HG03064 (cell line): Measurements from ENCODE around the gene MRPL21.

Source experiments
- ATAC-seq: cut with Tn5 transposase; IDR thresholded peaks from one replicate; pipeline ENCODE4 v1.9.1; 2021; ENCODE audit warnings: low read depth; ENCODE audit not compliant: unreplicated experiment

MRPL21 gene

DNA sequence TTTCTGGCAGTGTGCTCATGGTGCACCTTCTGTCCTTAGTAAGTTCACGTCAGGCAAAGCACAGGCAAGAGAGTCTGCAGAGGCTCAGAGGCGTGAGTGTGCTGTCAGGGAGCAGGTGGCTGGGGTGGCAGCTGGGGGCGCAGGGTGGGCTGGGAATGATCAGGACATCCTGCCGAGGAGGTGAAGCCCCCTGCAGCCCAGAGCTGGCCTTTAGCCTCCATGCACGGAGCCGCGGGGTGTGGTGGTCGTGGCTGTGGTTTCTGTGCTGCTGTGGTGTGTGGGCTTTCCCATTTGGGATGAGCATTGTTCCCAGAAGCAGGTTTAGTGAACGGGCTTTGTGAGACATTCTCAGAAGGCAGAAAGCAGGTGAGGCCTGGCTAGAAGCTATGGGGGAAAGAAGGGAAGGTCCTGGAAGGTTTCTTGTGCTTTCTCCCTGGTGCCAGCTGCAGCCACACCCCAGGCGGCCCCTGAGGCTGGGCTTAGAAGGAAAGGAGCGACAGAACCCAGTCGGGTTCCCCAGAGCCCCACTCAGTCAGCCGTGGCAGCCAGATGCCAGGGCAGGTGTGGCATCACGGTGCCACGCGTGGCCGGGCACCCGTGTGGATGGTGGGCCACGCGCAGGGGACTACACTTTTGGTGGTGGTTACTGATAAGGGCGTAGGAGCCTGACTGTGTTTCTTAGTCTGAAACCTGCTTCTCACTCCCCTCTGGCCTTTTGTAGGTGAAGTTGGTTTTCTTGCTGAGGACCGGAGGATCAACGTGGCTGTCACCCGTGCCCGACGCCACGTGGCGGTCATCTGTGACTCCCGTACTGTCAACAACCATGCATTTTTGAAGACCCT, 32.1 kb upstream of the MRPL21 start:
- no peak for ATAC-seq

GRCh38 chr11:68935066-68935465, 31.4 kb upstream of the MRPL21 start:
- ATAC-seq = no peak

DNA sequence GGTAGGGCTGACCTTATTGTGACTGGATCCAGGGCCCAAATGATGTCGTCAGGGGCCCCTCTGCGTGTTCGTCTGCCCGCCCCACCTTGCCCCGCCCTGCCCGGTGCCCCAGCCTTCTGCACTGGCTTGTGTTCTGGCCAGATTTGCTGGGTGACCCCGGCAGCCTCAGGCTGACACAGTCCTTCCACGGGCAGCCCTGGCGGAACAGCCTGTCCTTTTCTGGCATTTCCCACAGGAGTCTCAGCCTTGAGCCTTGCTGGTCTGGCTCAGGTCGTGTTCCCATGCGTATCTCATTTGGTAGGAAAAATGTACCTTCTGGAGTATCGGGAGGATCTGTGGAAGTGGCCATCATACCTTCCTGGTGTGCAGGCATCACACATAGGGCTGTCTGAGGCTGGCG, 31.0 kb upstream of the MRPL21 start:
- no peak for ATAC-seq

DNA sequence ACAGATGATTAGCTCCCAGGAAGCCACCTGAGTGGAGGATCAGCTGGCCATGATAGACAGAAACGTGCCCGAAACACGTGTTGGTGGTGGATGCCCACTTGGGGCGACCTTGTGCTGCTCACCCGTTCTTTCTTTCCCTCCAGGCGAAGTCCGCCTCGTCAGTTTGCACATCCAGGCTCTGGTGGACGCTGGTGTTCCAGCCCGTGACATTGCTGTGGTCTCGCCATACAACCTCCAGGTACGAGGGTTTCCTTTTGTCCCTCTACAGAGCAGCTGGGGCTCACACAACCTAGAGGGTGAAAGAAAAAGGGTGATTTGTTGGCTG, 30.7 kb upstream of the MRPL21 start:
- ATAC-seq = no peak

DNA sequence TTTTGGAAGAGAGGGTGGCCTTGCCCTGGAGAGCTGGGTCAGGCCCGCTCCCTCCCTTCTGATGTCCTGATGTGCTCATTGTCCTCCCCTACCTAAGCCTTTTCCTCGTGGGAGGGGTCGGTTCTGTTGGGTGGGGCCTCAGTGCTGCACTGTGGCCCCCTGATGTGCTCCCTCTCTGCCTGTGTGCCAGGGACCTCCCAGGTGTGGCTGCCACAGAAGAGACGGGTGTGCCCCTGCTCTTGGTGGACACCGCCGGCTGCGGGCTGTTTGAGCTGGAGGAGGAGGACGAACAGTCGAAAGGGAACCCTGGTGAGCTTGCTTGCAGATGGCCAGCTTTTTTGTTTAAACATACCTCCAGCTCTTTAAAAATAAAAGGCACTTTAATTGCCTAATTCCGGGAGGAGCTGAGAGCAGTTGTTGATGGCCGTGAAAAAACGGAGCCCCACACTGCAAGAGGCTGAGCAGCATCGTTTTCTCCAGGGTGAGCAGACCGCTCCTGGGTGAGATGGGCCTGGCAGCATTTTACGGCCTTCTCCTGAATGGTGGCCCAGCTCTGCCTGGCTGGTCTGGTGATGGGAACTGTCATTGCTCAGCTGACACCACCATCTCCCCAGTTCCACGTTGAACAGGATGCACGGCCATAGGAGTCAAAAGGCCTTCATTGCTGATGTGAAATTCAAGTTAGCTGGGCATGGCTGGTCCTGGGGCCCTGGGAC, 30.1 kb upstream of the MRPL21 start:
- ATAC-seq = no peak

- no peak for ATAC-seq
Observed at GRCh38 chr11:68932933-68933577, 29.4 kb upstream of the MRPL21 start.

GRCh38 chr11:68932358-68932757, 28.7 kb upstream of the MRPL21 start:
- no peak for ATAC-seq

DNA sequence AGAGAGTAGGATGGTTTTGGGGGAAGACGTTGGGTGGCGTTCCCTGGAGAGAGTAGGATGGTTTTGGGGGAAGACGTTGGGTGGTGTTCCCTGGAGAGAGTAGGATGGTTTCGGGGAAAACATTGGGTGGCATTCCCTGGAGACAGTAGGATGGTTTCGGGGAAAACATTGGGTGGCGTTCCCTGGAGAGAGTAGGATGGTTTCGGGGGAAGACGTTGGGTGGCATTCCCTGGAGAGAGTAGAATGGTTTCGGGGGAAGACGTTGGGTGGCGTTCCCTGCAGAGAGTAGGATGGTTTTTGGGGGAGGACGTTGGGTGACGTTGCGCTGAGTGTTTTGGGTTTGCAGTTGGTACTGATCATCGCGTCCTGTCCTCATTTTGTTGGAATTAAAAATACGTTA, 28.3 kb upstream of the MRPL21 start:
- no peak for ATAC-seq

- ATAC-seq = no peak
Observed at GRCh38 chr11:68930991-68931855, 27.6 kb upstream of the MRPL21 start.

- no peak for ATAC-seq
Observed at GRCh38 chr11:68929706-68930570, 26.3 kb upstream of the MRPL21 start.

- no peak for ATAC-seq
Observed at GRCh38 chr11:68929135-68929534, 25.5 kb upstream of the MRPL21 start.

- ATAC-seq = no peak
Observed at GRCh38 chr11:68928136-68928880, 24.7 kb upstream of the MRPL21 start.

- no peak for ATAC-seq
Observed at GRCh38 chr11:68927280-68928135, 23.9 kb upstream of the MRPL21 start.

- ATAC-seq = no peak
Observed at GRCh38 chr11:68925611-68926010, 22.0 kb upstream of the MRPL21 start.

DNA sequence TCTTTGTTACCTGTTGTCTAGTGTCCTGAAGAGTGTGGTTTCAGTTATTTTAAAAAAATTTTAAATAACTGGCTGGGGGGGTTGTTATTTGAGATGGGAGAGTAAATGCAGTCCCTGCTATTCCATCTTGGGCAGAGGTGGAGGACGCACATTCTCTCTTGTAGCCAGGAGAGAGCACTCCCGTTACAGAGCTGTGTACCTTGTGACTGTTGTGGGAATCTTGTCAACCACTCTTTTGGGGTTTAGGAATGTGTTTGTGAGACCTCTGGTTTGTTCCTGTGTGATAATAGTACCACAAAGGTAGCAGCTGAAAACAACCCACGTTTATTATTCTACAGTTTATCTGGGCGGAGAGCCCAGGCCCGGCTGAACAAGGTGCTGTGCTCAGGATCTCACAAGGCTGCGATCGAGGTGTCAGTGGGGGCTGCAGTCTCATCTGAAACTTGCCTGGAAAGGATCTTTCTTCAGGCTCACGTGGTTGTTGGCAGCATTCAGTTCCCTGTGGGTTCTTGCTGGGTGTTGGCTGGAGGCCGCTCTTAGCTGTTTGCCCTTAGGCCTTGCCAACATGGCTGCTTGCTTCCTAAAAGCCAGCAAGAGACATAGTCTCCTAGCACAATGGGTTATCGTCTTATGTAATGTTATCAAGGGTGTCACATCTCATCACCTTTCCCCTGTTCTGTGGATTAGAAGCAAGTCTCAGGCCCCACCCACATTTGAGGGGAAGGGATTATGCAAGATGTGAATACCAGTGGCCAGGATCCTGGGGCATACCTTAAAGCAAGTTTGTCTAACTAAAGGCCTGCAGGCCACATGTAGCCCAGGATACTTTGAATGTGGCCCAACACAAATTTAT, 20.7 kb upstream of the MRPL21 start:
- ATAC-seq = no peak

DNA sequence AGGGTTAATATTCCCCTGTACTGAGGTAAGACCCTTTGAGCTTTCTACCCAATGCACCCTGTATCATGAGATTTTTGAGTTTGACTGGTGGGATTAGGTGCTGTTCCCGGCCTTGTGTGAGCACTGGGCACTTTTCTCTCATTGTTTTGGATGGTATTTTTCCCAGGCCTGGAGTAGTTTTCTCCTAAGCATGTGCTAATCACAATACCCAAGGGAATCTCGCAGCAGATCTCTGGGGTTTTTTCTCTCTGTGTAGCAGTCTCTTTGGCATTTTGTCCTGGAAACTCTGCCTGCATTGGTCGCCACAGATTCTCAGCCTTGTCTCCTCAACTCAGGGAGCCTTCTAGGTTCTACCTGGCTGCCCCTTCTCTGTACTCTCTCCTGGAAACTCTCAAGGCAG, 20.0 kb upstream of the MRPL21 start:
- ATAC-seq = no peak

DNA sequence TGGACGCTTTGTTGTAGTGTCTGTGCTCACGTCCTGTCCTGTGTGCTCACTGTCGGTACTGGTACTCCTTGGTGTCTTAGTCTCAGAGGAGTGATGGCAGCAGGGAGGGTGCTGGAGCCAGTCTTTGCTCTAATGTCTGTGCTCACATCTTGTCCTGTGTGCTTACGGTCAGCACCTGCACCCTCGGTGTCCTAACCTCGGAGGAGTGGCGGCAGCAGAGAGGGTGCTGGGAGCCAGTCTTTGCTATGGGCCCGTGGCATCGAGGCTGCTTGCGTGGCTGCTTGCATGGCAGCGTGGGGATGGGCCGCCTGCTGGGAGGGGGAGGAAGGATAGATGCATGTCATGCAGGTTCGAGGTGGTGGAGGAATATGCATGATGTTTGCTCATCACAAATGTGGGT, 12.8 kb upstream of the MRPL21 start:
- ATAC-seq = no peak
